Loucy (cell line): ENCODE results near the gene ARL8B.
"Not testable (repeated sequence)": the region's sequence is repeated elsewhere in the genome, so short reads cannot be mapped to it uniquely, and the experiment has no call there.

Experiments
- H2AFZ ChIP-seq: fragments of 200-600 bp; sonication (generic); 2 replicates; pipeline ENCODE4 v1.6.0; 2016; ENCODE audit warnings: antibody characterized with exemption, mild to moderate bottlenecking, low read length, moderate library complexity
- H3F3A ChIP-seq: fragments of 200-600 bp; 2 replicates; pipeline ENCODE4 v1.6.0; 2016; ENCODE audit warnings: antibody characterized with exemption, low read depth, mild to moderate bottlenecking
- H3K27me3 ChIP-seq: fragments of 200-600 bp; sonication (generic); 2 replicates; pipeline ENCODE4 v1.6.1; 2014; ENCODE audit warnings: low read length, mild to moderate bottlenecking; ENCODE audit not compliant: insufficient read depth, poor library complexity, severe bottlenecking
- H3K36me3 ChIP-seq: fragments of 200-600 bp; sonication (generic); 2 replicates; pipeline ENCODE4 v1.6.1; 2016; ENCODE audit warnings: low read length; ENCODE audit not compliant: insufficient read depth
- H3K4me1 ChIP-seq: fragments of 200-600 bp; sonication (generic); 2 replicates; pipeline ENCODE4 v1.5.1; 2014; ENCODE audit warnings: low read length, mild to moderate bottlenecking; ENCODE audit not compliant: insufficient read depth, poor library complexity, severe bottlenecking
- H3K4me2 ChIP-seq: fragments of 200-600 bp; sonication (generic); 2 replicates; pipeline ENCODE4 v1.6.0; 2014; ENCODE audit warnings: antibody characterized with exemption, low read length, low read depth, mild to moderate bottlenecking; ENCODE audit not compliant: poor library complexity, severe bottlenecking
- H3K4me3 ChIP-seq: fragments of 200-600 bp; sonication (generic); 2 replicates; pipeline ENCODE4 v1.5.1; 2014; ENCODE audit warnings: low read length, mild to moderate bottlenecking, mixed read lengths; ENCODE audit not compliant: poor library complexity, severe bottlenecking
- H3K79me2 ChIP-seq: fragments of 200-600 bp; sonication (generic); 2 replicates; pipeline ENCODE4 v1.6.1; 2014; ENCODE audit warnings: low read length; ENCODE audit not compliant: insufficient read depth
- H3K9ac ChIP-seq: fragments of 200-600 bp; sonication (generic); 2 replicates; pipeline ENCODE4 v1.6.0; 2014; ENCODE audit warnings: mild to moderate bottlenecking, low read depth, low read length, moderate library complexity; ENCODE audit not compliant: poor library complexity, severe bottlenecking
- H3K9me2 ChIP-seq: fragments of 200-600 bp; sonication (generic); replicated peaks from 2 replicates; pipeline ENCODE4 v1.6.1; 2016; ENCODE audit warnings: low read depth, low read length, mixed read lengths
- H3K9me3 ChIP-seq: fragments of 200-600 bp; sonication (generic); 2 replicates; pipeline ENCODE4 v1.6.1; 2014; ENCODE audit warnings: mild to moderate bottlenecking, antibody characterized with exemption, low read length, low read depth; ENCODE audit not compliant: insufficient read depth
- H4K20me1 ChIP-seq: fragments of 200-600 bp; sonication (generic); 2 replicates; pipeline ENCODE4 v1.6.0; 2014; ENCODE audit warnings: antibody characterized with exemption, low read length, mild to moderate bottlenecking; ENCODE audit not compliant: insufficient read depth, poor library complexity, severe bottlenecking
- EZH2phosphoT487 ChIP-seq: fragments of 200-600 bp; IDR thresholded peaks from 2 replicates; pipeline ENCODE4 v1.6.1; 2018; ENCODE audit warnings: antibody characterized with exemption, mild to moderate bottlenecking, moderate library complexity, borderline replicate concordance
- TF ChIP-seq, protein P1 (sequence below): fragments of 200-600 bp; sonication (generic); conservative IDR thresholded peaks from 2 replicates; pipeline ENCODE4 v1.5.1; 2014; ENCODE audit warnings: mild to moderate bottlenecking, antibody characterized with exemption, low read length

ARL8B gene

DNA sequence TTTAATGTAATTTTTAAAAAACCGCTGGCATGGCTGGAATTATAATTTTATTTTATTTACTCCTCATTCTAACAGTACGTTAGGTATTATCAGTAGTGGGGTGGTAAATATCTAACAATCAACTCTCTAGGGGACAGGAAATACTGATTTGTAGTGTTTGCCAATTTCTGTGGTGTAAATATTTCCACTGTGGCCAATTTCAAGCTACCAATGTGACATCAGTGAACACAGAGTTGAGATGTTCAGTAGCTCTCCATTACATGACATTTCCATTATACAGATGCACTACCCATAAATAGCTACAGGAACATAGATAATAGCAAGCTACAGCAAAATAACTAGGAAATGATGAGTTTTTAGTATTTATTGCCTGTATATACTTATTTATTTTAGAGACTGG lies 10.0 kb upstream of the ARL8B start:
- no peaks in the 10 kb centered on the region for H3K9me2 ChIP-seq
- no peak overlapping the region for H3K9ac ChIP-seq
- no peaks in the 10 kb centered on the region for H3K79me2 ChIP-seq
- no peak overlapping the region for H2AFZ ChIP-seq
- H3K9me3 ChIP-seq, result no peaks in the 10 kb centered on the region
- no peaks in the 10 kb centered on the region for H3F3A ChIP-seq
- TF ChIP-seq, protein P1, sequence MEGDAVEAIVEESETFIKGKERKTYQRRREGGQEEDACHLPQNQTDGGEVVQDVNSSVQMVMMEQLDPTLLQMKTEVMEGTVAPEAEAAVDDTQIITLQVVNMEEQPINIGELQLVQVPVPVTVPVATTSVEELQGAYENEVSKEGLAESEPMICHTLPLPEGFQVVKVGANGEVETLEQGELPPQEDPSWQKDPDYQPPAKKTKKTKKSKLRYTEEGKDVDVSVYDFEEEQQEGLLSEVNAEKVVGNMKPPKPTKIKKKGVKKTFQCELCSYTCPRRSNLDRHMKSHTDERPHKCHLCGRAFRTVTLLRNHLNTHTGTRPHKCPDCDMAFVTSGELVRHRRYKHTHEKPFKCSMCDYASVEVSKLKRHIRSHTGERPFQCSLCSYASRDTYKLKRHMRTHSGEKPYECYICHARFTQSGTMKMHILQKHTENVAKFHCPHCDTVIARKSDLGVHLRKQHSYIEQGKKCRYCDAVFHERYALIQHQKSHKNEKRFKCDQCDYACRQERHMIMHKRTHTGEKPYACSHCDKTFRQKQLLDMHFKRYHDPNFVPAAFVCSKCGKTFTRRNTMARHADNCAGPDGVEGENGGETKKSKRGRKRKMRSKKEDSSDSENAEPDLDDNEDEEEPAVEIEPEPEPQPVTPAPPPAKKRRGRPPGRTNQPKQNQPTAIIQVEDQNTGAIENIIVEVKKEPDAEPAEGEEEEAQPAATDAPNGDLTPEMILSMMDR, result no peak
- no peak for TF ChIP-seq EZH2phosphoT487
- H3K4me1 ChIP-seq, result peaks cover 10% of the 10 kb centered on the region
- no peaks in the 10 kb centered on the region for H3K36me3 ChIP-seq
- no peak overlapping the region for H3K4me2 ChIP-seq
- no peak overlapping the region for H3K4me3 ChIP-seq
- no peaks in the 10 kb centered on the region for H3K27me3 ChIP-seq
- H4K20me1 ChIP-seq, result no peaks in the 10 kb centered on the region

DNA sequence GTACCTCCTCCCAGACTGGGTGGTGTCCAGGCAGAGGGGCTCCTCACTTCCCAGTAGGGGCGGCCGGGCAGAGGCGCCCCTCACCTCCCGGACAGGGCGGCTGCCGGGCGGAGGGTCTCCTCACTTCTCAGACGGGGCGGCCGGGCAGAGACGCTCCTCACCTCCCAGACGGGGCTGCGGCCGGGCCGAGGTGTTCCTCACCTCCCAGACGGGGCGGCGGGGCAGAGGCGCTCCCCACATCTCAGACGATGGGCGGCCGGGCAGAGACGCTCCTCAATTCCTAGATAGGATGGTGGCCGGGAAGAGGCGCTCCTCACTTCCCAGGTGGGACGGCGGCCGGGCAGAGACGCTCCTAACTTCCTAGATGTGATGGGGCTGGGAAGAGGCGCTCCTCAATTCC lies 8.4 kb upstream of the ARL8B start:
- H3K4me1 ChIP-seq, H3F3A ChIP-seq, H3K79me2 ChIP-seq, H3K9me2 ChIP-seq, H3K27me3 ChIP-seq, H4K20me1 ChIP-seq, H2AFZ ChIP-seq, H3K4me3 ChIP-seq, H3K36me3 ChIP-seq, H3K9me3 ChIP-seq, H3K4me2 ChIP-seq, H3K9ac ChIP-seq: not testable (repeated sequence)

DNA sequence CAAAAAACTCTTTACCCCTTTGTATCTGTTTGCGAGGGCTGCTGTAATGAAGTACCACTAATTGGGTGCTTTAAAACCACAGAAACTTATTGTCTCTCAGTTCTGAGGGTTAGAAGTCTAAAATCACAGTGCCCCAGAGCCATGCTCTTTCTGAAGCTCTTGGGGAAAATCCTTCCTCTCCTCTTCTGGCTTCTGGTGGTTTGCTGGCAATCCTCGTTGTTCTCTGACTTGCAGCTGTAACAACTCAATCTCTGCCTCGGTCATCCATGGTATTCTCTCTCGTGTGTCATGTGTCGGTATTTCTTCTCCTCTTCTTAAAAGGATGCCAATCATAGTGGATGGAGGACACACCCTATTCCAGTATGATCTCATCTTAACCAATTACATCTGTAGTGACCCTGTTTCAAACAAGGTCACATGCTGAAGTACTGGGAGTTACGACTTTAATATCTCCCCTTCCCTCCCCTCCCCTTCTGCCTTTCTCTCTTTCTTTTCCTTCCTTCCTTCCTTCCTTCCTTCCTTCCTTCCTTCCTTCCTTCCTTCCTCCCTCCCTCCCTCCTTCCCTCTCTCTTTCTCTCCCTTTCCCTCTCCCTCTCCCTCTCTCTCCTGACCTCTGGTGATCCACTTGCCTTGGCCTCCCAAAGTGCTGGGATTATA lies 6.5 kb upstream of the ARL8B start:
- no peaks in the 10 kb centered on the region for H3K79me2 ChIP-seq
- H3K4me2 ChIP-seq, result no peak overlapping the region
- H3K9ac ChIP-seq, result no peak overlapping the region
- H3K9me2 ChIP-seq, result no peaks in the 10 kb centered on the region
- H2AFZ ChIP-seq, result no peak overlapping the region
- H3K9me3 ChIP-seq, result no peaks in the 10 kb centered on the region
- no peaks in the 10 kb centered on the region for H3K27me3 ChIP-seq
- no peaks in the 10 kb centered on the region for H3F3A ChIP-seq
- H4K20me1 ChIP-seq, result no peaks in the 10 kb centered on the region
- no peaks in the 10 kb centered on the region for H3K36me3 ChIP-seq
- TF ChIP-seq EZH2phosphoT487, result no peak
- TF ChIP-seq, protein P1, result no peak
- no peak overlapping the region for H3K4me3 ChIP-seq
- H3K4me1 ChIP-seq, result no peaks in the 10 kb centered on the region

DNA sequence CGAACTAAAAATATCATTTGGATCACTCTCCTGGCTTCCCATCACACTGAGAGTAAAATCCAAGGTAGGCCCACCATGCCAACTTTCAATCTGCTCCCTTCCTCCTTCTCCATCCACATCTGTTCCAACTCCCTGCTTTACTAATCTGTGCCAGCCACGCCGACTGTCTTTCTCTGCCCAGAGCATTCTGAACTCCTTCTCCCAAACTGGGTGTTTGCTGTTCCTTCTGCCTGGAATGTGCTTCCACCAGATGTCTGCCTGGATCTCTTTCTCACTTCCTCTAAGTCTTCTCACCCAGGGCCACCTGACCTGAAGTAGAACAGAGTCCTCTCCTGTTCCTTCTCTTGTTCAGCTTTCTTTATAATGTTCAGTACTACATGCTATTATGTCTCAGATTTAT lies 5.6 kb upstream of the ARL8B start:
- H3K9me2 ChIP-seq, result no peaks in the 10 kb centered on the region
- H3K4me3 ChIP-seq, result no peak overlapping the region
- no peaks in the 10 kb centered on the region for H4K20me1 ChIP-seq
- TF ChIP-seq, protein P1, result no peak
- TF ChIP-seq EZH2phosphoT487, result no peak
- no peaks in the 10 kb centered on the region for H3F3A ChIP-seq
- no peak overlapping the region for H3K4me2 ChIP-seq
- no peaks in the 10 kb centered on the region for H3K9me3 ChIP-seq
- H3K4me1 ChIP-seq, result no peaks in the 10 kb centered on the region
- H3K36me3 ChIP-seq, result no peaks in the 10 kb centered on the region
- no peak overlapping the region for H3K9ac ChIP-seq
- no peak overlapping the region for H2AFZ ChIP-seq
- no peaks in the 10 kb centered on the region for H3K79me2 ChIP-seq
- no peaks in the 10 kb centered on the region for H3K27me3 ChIP-seq
